MM.1S (cell line): ENCODE measurements around the gene PMAIP1.

ENCODE experiments used
- DNase-seq: peaks from one replicate; pipeline ENCODE4 v3.0.0-alpha.2; 2015
- H2AFZ ChIP-seq: fragments of 300-600 bp; sonication (generic); 2 replicates; pipeline ENCODE4 v1.6.0; 2016; ENCODE audit warnings: antibody characterized with exemption, low read length
- H3F3A ChIP-seq: fragments of 300-600 bp; sonication (generic); 2 replicates; pipeline ENCODE4 v1.6.1; 2016; ENCODE audit warnings: mild to moderate bottlenecking, antibody characterized with exemption, low read length, moderate library complexity, mixed read lengths; ENCODE audit not compliant: insufficient read depth
- H3K27ac ChIP-seq: fragments of 300-600 bp; sonication (generic); 2 replicates; pipeline ENCODE4 v1.5.1; 2016; ENCODE audit warnings: mild to moderate bottlenecking, low read length
- H3K27me3 ChIP-seq: fragments of 300-600 bp; sonication (generic); replicated peaks from 2 replicates; pipeline ENCODE4 v1.6.0; 2016; ENCODE audit warnings: low read length; ENCODE audit not compliant: insufficient read depth
- H3K36me3 ChIP-seq: fragments of 300-600 bp; sonication (generic); replicated peaks from 2 replicates; pipeline ENCODE4 v1.6.1; 2016; ENCODE audit warnings: mild to moderate bottlenecking, low read length, mixed read lengths; ENCODE audit not compliant: insufficient read depth
- H3K4me1 ChIP-seq: fragments of 300-600 bp; sonication (generic); 2 replicates; pipeline ENCODE4 v1.6.1; 2016; ENCODE audit warnings: low read length, mixed read lengths
- H3K4me2 ChIP-seq: fragments of 300-600 bp; sonication (generic); 2 replicates; pipeline ENCODE4 v1.6.0; 2016; ENCODE audit warnings: low read depth, low read length
- H3K4me3 ChIP-seq: fragments of 300-600 bp; sonication (generic); 2 replicates; pipeline ENCODE4 v1.5.1; 2016; ENCODE audit warnings: low read length, mixed read lengths
- H3K79me2 ChIP-seq: fragments of 300-600 bp; sonication (generic); 2 replicates; pipeline ENCODE4 v1.6.1; 2016; ENCODE audit warnings: mixed run types, low read length, mixed read lengths
- H3K9ac ChIP-seq: fragments of 300-600 bp; sonication (generic); 2 replicates; pipeline ENCODE4 v1.6.1; 2016; ENCODE audit warnings: low read length, mixed read lengths
- H3K9me2 ChIP-seq: fragments of 300-600 bp; sonication (generic); replicated peaks from 2 replicates; pipeline ENCODE4 v1.6.1; 2016; ENCODE audit warnings: mild to moderate bottlenecking, low read length, mixed read lengths; ENCODE audit not compliant: insufficient read depth
- H3K9me3 ChIP-seq: fragments of 300-600 bp; sonication (generic); replicated peaks from 2 replicates; pipeline ENCODE4 v1.6.1; 2016; ENCODE audit warnings: mild to moderate bottlenecking, low read length, mixed read lengths; ENCODE audit not compliant: insufficient read depth
- H4K20me1 ChIP-seq: fragments of 300-600 bp; sonication (generic); 2 replicates; pipeline ENCODE4 v1.6.1; 2016; ENCODE audit warnings: mild to moderate bottlenecking, low read length, moderate library complexity, mixed read lengths; ENCODE audit not compliant: insufficient read depth
- EZH2 ChIP-seq: fragments of 300-600 bp; sonication (generic); optimal IDR thresholded peaks from 2 replicates; pipeline ENCODE3; 2017; ENCODE audit warnings: low read depth, mild to moderate bottlenecking, antibody characterized with exemption, low read length, mixed read lengths
- EZH2phosphoT487 ChIP-seq: fragments of 300-600 bp; sonication (generic); IDR thresholded peaks from 2 replicates; pipeline ENCODE4 v1.6.1; 2018; ENCODE audit warnings: antibody characterized with exemption, low read length
- TF ChIP-seq, protein P1 (sequence below): fragments of 300-600 bp; sonication (generic); IDR thresholded peaks from 2 replicates; pipeline ENCODE4 v1.5.1; 2016; ENCODE audit warnings: antibody characterized with exemption, low read length, mixed read lengths

The PMAIP1 gene

DNA sequence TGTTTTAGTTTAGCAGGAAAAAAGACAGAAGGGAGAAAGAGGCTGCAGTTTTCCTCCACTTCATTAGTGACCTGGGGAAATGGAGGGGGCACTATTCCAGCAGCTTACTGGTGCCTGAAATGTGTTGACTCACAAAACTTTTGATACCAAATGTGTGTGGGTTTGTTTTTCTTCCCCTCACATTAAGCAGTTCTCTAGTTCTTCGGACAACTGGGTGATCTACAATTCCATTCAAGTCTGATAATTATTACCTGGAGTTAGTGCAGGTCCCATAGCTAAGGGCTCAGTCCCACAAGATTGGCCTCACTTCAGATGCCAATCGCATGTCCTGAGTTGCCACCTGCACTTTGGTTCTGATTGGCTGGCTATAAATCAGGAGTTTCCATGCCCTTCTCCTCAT, 28.4 kb downstream of the PMAIP1 start:
- Histone ChIP-seq H2AFZ (no peak overlapping the region), H3K9me2 (no peaks in the 10 kb centered on the region), H3K79me2 (no peaks in the 10 kb centered on the region), H3K27me3 (no peaks in the 10 kb centered on the region), H3F3A (no peaks in the 10 kb centered on the region), H3K9ac (no peak overlapping the region), H3K4me1 (no peaks in the 10 kb centered on the region), H3K4me3 (no peak overlapping the region), H3K36me3 (no peaks in the 10 kb centered on the region), H3K4me2 (no peak overlapping the region), H3K9me3 (no peaks in the 10 kb centered on the region), H3K27ac (no peak overlapping the region), H4K20me1 (no peaks in the 10 kb centered on the region)
- DNase-seq = no peak
- TF ChIP-seq EZH2 = no peak
- TF ChIP-seq, protein P1, sequence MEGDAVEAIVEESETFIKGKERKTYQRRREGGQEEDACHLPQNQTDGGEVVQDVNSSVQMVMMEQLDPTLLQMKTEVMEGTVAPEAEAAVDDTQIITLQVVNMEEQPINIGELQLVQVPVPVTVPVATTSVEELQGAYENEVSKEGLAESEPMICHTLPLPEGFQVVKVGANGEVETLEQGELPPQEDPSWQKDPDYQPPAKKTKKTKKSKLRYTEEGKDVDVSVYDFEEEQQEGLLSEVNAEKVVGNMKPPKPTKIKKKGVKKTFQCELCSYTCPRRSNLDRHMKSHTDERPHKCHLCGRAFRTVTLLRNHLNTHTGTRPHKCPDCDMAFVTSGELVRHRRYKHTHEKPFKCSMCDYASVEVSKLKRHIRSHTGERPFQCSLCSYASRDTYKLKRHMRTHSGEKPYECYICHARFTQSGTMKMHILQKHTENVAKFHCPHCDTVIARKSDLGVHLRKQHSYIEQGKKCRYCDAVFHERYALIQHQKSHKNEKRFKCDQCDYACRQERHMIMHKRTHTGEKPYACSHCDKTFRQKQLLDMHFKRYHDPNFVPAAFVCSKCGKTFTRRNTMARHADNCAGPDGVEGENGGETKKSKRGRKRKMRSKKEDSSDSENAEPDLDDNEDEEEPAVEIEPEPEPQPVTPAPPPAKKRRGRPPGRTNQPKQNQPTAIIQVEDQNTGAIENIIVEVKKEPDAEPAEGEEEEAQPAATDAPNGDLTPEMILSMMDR = no peak
- no peak for TF ChIP-seq EZH2phosphoT487

- H3F3A ChIP-seq = no peaks in the 10 kb centered on the region
- H3K36me3 ChIP-seq = no peaks in the 10 kb centered on the region
- no peak overlapping the region for H3K27ac ChIP-seq
- no peaks in the 10 kb centered on the region for H3K27me3 ChIP-seq
- no peak overlapping the region for H3K9ac ChIP-seq
- H3K4me1 ChIP-seq = no peaks in the 10 kb centered on the region
- no peak overlapping the region for H2AFZ ChIP-seq
- H3K4me3 ChIP-seq = no peak overlapping the region
- no peaks in the 10 kb centered on the region for H4K20me1 ChIP-seq
- H3K4me2 ChIP-seq = no peak overlapping the region
- H3K9me3 ChIP-seq = no peaks in the 10 kb centered on the region
- H3K9me2 ChIP-seq = no peaks in the 10 kb centered on the region
- TF ChIP-seq, protein P1 = no peak
- no peak for TF ChIP-seq EZH2phosphoT487
- TF ChIP-seq EZH2 = no peak
- no peak for DNase-seq
- H3K79me2 ChIP-seq = no peaks in the 10 kb centered on the region
Observed at GRCh38 chr18:59929621-59930295, 30.0 kb downstream of the PMAIP1 start.

DNA sequence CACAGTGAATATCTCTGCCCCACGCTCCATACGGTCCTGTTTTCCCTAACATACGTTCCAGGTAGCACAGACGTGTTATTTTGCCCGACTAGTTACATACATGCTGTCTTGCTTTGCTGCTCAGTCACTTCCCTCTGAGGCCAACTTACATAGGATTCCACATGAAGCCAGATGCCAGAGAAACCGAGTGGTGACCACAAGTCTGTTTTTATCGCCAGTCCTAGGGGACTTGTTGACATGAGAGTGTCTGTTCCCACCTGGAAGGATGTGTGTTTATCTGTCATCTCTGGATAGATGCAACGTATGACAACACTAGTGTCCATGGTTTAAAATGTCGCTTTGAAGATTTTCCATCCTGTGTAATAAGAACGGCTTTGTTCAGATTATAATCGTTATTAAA, 32.6 kb downstream of the PMAIP1 start:
- H3K4me3 ChIP-seq = no peak overlapping the region
- no peaks in the 10 kb centered on the region for H3K79me2 ChIP-seq
- no peak overlapping the region for H2AFZ ChIP-seq
- TF ChIP-seq, protein P1 = no peak
- TF ChIP-seq EZH2phosphoT487 = no peak
- no peak for TF ChIP-seq EZH2
- H3K27me3 ChIP-seq = no peaks in the 10 kb centered on the region
- no peaks in the 10 kb centered on the region for H3K4me1 ChIP-seq
- H3K27ac ChIP-seq = no peak overlapping the region
- H3K9ac ChIP-seq = no peak overlapping the region
- H3K9me3 ChIP-seq = no peaks in the 10 kb centered on the region
- H3F3A ChIP-seq = no peaks in the 10 kb centered on the region
- H3K9me2 ChIP-seq = no peaks in the 10 kb centered on the region
- no peaks in the 10 kb centered on the region for H4K20me1 ChIP-seq
- no peaks in the 10 kb centered on the region for H3K36me3 ChIP-seq
- H3K4me2 ChIP-seq = no peak overlapping the region
- DNase-seq = no peak
